Fibroblast of the aortic adventitia (primary cell): ENCODE data around the gene PEPD. TPM values are rescaled to one million over a fixed set of nuclear protein-coding genes. Genes with fewer than 3 reads are reported as not detected.

Experiments
- DNase-seq: peaks from one replicate; pipeline ENCODE4 v3.0.0-alpha.2; 2010; ENCODE audit warnings: low read depth
- H3K4me3 ChIP-seq: 2 replicates; pipeline ENCODE4 v1.5.1; 2011; ENCODE audit warnings: low read depth, mild to moderate bottlenecking, control low read depth, low read length, moderate library complexity
- CTCF ChIP-seq: IDR thresholded peaks from 2 replicates; pipeline ENCODE4 v1.5.1; 2011; ENCODE audit warnings: mild to moderate bottlenecking, low read length, control low read depth, inconsistent platforms; ENCODE audit not compliant: insufficient read depth
- total RNA-seq: library from RNA; depleted of rRNA; stranded (reverse); fragments of >200 nt; gene quantifications from 2 replicates; pipeline ENCODE4 v1.2.3, GENCODE V29; 2012; ENCODE audit warnings: low replicate concordance

The PEPD gene
- total RNA-seq, 1 donor: 65.0 TPM

GRCh38 chr19:33349319-33350289, 172.0 kb downstream of the PEPD start:
- DNase-seq: no peak
- no peak overlapping the region for H3K4me3 ChIP-seq
- no peak for TF ChIP-seq CTCF

GRCh38 chr19:33348301-33349010, 173.1 kb downstream of the PEPD start:
- DNase-seq: peak; percentile 69
- TF ChIP-seq CTCF: no peak
- no peak overlapping the region for H3K4me3 ChIP-seq

- no peak overlapping the region for H3K4me3 ChIP-seq
- DNase-seq: no peak
- TF ChIP-seq CTCF: no peak
Measured at GRCh38 chr19:33347300-33347699, 174.3 kb downstream of the PEPD start.

- no peak for TF ChIP-seq CTCF
- no peak for DNase-seq
- no peak overlapping the region for H3K4me3 ChIP-seq
Measured at GRCh38 chr19:33346665-33347064, 174.9 kb downstream of the PEPD start.

GRCh38 chr19:33345163-33345562, 176.4 kb downstream of the PEPD start:
- TF ChIP-seq CTCF: no peak
- H3K4me3 ChIP-seq: no peak overlapping the region
- DNase-seq: no peak

GRCh38 chr19:33344573-33344925, 177.0 kb downstream of the PEPD start:
- no peak overlapping the region for H3K4me3 ChIP-seq
- TF ChIP-seq CTCF: no peak
- DNase-seq: no peak
